Activated naive CD8-positive, alpha-beta T cell treated with anti-CD3 and anti-CD28 coated beads, Interleukin-2, amount 10 ng/mL, durations not matched to agents 7 days and 5 days (primary cell): ENCODE measurements around the gene TBC1D23. TPM values are rescaled to one million over a fixed set of nuclear protein-coding genes. Genes with fewer than 3 reads are reported as not detected.

Experiments
- total RNA-seq, 2 experiments: library from RNA; stranded (reverse); gene quantifications; one replicate each; pipeline ENCODE4 v1.2.3, GENCODE V29; 2021

The TBC1D23 gene
- total RNA-seq, 2 experiments from 2014 or later: 34.1 to 35.3 TPM

Other genes with a start within 250 kb of the TBC1D23 start
- gene FILIP1L, start 146.5 kb upstream of the TBC1D23 start, total RNA-seq: 1 to 10 TPM; 2.0 to 2.4 TPM
- gene NIT2, start 73.8 kb downstream of the TBC1D23 start, total RNA-seq: 10 to 100 TPM; 42.8 to 43.5 TPM
- 10 to 100 TPM; 36.6 to 39.2 TPM for gene TOMM70, start 140.1 kb downstream of the TBC1D23 start, total RNA-seq
- 1 to 10 TPM; 1.1 to 1.8 TPM for gene LNP1, start 140.5 kb downstream of the TBC1D23 start, total RNA-seq
- gene TMEM45A, start 231.6 kb downstream of the TBC1D23 start, total RNA-seq: under 1 TPM; 0.20 to 0.78 TPM